Effector CD4-positive, alpha-beta T cell (primary cell): Measurements from ENCODE around the gene PPARD.

Experiments used
- DNase-seq: peaks from one replicate; pipeline ENCODE4 v3.0.0-alpha.2; 2020

Gene PPARD

GRCh38 chr6:35356391-35356790 lies 14.0 kb downstream of the PPARD start:
- DNase-seq = no peak

GRCh38 chr6:35357677-35358076 lies 15.3 kb downstream of the PPARD start:
- DNase-seq = no peak

- DNase-seq = no peak
These were observed 15.7 kb downstream of the PPARD start for GRCh38 chr6:35358086-35358485.

GRCh38 chr6:35359346-35359743 lies 17.0 kb downstream of the PPARD start:
- DNase-seq = no peak

GRCh38 chr6:35359744-35360348 lies 17.5 kb downstream of the PPARD start:
- no peak for DNase-seq

GRCh38 chr6:35360349-35361138 lies 18.2 kb downstream of the PPARD start:
- no peak for DNase-seq

- no peak for DNase-seq
These were observed 19.8 kb downstream of the PPARD start for GRCh38 chr6:35362200-35362599.

- DNase-seq = no peak
These were observed 21.0 kb downstream of the PPARD start for GRCh38 chr6:35363293-35363750.

- no peak for DNase-seq
These were observed 23.3 kb downstream of the PPARD start for GRCh38 chr6:35365594-35366203.

GRCh38 chr6:35366204-35366596 lies 23.8 kb downstream of the PPARD start:
- DNase-seq = no peak

GRCh38 chr6:35367646-35368037 lies 25.3 kb downstream of the PPARD start:
- no peak for DNase-seq

GRCh38 chr6:35368038-35368887 lies 25.9 kb downstream of the PPARD start:
- DNase-seq = no peak

GRCh38 chr6:35370124-35370741 lies 27.9 kb downstream of the PPARD start:
- DNase-seq = peak; percentile 15

- no peak for DNase-seq
These were observed 28.6 kb downstream of the PPARD start for GRCh38 chr6:35370785-35371493.

GRCh38 chr6:35371494-35372262 lies 29.3 kb downstream of the PPARD start:
- no peak for DNase-seq

- no peak for DNase-seq
These were observed 30.3 kb downstream of the PPARD start for GRCh38 chr6:35372633-35373032.

GRCh38 chr6:35376281-35376680 lies 33.9 kb downstream of the PPARD start:
- no peak for DNase-seq

GRCh38 chr6:35377002-35377401 lies 34.6 kb downstream of the PPARD start:
- DNase-seq = no peak

GRCh38 chr6:35378261-35378660 lies 35.9 kb downstream of the PPARD start:
- DNase-seq = no peak

GRCh38 chr6:35381132-35381531 lies 38.8 kb downstream of the PPARD start:
- DNase-seq = no peak

- DNase-seq = no peak
These were observed 39.7 kb downstream of the PPARD start for GRCh38 chr6:35382015-35382414.
